HG02798 (cell line): ENCODE results near the gene TP63.

Experiments
- ATAC-seq: cut with Tn5 transposase; IDR thresholded peaks from one replicate; pipeline ENCODE4 v1.9.1; 2021; ENCODE audit warnings: mild to moderate bottlenecking; ENCODE audit not compliant: unreplicated experiment, poor library complexity

Gene TP63

DNA sequence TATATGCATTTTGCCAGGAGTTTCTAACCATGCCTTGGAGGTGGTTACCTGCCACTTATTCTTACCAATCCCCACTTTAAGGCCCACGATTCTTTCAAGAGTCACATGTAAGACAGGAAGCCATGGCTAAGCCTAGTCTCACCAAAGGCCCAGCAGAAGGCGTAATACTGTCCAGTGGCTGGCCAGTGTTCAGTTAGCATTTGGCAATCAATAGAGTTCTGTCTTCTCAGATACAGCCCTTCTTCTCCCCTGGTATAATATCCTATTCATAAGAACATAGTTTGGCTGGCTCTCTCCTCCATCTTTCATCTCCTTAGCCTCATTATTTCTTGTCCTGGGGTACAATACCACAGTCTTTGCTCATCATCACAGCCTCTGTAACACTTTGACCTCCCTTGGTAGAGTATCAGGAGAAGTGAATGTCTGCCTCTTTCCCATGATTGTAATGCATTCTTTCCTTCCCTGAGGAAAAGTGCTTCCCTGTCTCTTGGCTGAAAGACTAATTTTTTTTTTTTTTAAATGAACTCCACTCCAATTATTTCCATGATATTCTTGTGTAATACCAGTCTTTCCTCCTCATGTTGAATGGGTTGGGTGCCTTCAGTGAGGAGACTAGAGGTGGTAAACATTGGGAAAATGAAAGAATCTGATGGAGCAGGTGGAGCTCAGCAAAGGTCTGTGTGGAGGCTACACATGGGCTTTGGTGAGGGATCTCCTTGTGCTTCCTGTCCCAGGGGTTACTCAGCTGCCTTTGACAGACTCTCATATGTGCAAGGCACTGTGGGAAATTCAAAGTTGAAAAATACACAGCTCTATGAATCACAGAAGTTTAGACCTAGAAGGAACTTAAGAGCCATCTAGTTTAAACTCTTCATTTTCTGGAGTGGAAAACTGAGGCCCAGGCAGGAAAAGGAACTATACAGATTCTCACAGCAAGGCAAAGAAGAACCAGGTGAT, 271.3 kb downstream of the TP63 start:
- ATAC-seq = no peak

GRCh38 chr3:189903562-189904250, 272.5 kb downstream of the TP63 start:
- ATAC-seq = no peak

DNA sequence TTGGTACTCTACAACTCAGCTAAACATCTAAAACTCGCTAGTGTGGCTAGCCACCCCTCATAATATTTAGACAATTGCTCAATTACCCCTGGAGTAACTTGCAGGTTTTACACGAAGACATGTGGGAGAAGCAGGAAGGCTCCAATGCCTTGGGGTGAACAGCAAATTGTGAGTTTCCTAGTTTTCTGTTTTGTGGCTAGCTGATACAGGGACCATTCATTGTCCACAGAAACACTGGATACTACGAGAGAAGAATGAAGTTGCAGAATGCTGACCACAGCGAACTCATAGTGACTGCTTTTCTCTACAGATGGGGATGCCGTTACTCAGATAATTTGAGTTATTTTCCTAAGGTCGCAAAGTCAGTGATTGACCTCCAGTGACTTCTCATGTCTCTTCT, 276.6 kb downstream of the TP63 start:
- ATAC-seq = no peak

- ATAC-seq = no peak
Measured at GRCh38 chr3:189908646-189909045, 277.5 kb downstream of the TP63 start.

- ATAC-seq = no peak
Measured at GRCh38 chr3:189909139-189909538, 277.9 kb downstream of the TP63 start.

DNA sequence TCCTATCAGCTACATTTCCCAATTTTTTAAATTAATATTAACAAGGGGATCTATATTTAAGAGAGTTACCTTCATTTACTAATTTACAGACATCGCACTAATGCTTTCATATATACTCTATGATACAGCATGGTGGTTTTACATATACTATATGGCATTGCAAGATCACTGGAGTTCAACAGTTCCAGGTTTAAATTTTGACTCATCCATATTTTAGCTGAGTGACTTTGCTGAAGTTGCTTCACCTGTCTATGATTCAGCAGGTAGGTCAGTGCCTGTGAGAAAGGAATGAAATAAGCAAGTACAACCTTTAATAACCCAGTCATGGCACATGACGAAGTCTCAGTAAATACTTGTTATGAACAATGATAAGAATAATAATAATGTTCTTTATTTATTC, 278.4 kb downstream of the TP63 start:
- ATAC-seq = no peak

GRCh38 chr3:189911001-189911400, 279.8 kb downstream of the TP63 start:
- no peak for ATAC-seq

GRCh38 chr3:189914799-189915198, 283.6 kb downstream of the TP63 start:
- ATAC-seq = no peak

DNA sequence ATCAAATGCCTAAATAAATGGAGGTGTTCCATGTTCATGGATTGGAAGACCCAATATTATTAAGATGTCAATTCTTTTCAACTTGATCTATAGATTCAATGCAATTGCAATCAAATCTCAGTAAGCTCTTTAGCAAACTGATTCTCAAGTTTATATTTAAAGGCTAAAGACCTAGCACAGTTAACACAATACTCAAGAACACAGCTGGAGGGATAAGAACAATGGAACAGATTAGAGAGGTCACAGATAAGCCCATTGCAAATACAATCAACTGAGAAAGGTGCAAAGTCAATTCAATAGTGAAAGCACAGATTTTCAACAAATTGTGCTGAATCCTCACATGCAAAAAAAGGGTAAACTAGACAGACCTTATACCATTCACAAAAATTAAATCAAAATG, 290.6 kb downstream of the TP63 start:
- no peak for ATAC-seq

DNA sequence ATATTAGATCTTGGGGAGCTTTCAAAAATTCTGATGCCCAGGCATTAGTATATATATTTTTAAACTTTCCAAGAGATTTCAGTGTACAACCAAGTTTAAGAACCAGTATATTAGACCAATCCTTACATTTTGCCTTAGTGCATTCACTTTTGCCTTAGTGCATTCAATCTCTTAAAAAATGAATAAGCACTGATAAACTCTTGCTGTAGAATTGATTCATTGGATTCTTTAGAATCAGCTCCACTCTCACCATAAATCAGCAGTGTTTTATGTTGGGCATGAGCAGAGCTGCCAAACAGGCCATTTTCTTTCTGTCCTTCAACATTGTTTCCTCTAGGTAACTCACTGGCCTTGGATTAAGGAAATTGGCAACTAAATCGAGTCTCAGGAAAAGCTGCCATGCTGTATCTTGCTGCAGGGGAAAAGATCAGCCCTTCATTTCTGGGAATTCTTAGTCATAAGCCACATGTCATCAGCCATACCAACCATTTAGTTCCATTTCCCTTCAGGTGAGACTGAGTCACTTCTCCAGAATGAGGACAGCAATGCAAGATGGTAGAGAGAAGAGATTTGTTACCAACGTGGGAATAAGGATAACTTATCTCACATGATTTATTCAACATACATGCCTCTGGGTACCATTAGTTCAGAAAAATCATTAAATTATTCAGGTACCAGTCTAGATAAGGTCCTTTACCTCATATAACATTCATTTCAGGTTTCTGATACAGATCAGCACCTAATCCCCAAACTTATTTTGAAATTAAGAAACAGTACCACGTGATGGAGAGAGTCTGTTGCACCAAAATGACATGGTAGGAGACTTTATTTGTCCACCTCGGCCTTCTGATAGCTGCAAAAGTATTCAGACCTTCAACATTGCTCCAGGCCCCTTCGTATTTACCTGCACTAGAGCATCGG, 297.0 kb downstream of the TP63 start:
- no peak for ATAC-seq

DNA sequence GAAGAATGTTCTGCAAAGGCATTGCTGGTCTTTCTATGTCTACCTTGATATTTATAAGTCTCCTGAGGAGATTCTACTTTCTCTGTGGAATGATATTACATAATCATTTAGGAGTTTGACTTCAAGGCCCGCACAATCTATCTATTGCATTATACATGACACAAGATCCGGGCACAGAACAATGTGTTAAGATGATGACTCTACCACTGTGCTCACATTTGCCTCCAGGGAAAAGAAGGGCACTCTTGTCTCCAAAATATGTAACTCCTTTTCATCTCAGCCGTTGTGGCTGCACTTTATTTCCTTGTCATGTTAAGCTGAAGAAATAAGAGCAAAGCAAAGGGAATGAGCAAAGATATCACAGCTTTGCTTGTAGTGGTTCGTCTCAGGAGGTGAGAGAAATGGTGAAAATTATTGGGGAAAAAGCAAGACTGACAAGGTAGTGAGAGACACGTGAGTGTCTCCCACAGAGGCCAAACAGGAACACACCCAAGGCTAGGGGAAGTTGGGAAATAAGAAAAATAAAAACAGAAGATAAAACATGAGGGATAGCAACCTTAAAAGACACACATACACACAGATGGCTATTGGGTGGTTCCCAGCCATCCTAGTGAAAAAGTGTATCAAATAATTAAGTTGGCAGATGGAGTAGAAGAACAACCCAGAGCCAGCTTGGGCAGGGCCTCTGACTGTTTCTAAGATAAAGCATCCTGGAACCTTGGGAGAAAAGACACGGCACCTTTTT, 305.2 kb downstream of the TP63 start:
- no peak for ATAC-seq

- ATAC-seq = no peak
Measured at GRCh38 chr3:189937302-189938127, 306.3 kb downstream of the TP63 start.

GRCh38 chr3:189941125-189941524, 309.9 kb downstream of the TP63 start:
- ATAC-seq = no peak

DNA sequence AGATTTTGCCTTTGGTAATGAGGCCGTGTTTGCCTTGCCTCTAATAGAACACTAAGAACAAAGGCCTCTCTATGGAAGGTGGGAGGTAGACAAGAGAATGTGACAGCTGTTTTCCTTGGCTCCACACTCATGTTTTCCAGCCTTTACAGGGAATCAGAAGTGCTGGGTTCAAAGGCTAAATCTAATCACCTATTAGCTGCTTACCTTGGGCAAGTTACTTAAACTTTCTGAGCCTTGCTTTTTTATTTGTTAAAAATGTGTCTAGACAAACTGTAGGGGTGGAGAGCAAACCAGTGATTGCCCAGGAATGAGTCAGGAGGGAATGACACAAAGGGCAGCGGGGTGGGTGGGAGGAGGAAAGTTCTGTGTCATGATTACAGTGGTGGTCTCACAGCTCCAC, 310.5 kb downstream of the TP63 start:
- no peak for ATAC-seq

DNA sequence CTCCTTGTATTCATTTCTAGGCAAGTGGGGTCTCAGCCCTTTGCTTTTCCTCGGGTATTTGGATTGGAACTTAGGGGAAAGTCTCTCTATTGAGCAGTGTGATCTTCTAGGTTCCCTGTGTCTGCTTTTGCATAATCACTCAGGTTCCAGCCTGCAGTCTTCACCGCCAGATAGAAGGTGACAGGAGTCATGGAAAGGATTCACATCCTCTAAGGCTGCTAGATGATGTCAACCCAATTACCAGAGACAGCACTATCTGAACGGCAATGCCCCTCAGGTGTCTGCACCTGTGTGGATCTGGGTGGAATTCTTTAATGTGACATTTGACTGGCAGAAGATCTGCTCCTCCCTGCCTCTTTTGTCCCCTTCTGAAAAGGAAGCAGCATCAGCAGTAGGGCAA, 311.8 kb downstream of the TP63 start:
- no peak for ATAC-seq

DNA sequence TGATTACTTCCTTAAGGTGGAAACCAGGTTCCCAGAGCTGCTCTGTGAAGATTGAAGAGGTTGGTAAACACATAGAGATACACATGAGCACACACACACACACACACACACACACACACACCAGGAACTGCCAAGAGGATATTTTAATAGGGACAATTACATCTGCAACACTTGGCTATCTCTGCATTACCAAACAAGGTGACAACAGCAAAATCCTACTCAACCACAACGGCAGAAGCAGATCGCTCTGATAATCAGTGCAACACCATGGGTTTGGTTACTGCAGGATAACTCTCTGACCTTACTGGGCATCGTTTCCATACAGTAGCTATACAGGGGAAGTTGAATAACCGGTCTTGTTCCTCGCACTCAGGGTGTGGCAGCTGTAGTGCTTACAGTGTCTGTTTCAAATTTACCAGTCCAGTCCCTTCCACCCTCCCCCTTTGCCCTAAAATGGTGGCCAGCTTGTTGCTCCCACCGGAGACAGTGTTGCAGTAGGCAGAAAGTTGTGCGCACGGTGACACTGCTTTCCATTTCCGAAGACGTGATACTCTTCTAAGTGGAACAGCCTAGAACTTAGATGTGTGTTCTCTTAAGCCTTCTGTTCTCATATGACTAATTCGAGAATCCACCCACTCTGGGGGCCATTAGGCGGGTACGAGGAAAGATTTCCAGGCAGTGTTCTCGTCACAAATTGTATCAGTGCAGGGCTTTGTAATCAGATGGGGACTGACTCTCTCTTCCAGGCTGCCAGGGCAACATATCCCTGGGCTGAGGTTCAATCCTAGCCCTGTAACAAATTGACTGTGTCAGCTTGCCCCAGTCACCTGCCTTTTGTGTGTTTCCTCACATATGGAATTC, 313.3 kb downstream of the TP63 start:
- ATAC-seq = no peak

DNA sequence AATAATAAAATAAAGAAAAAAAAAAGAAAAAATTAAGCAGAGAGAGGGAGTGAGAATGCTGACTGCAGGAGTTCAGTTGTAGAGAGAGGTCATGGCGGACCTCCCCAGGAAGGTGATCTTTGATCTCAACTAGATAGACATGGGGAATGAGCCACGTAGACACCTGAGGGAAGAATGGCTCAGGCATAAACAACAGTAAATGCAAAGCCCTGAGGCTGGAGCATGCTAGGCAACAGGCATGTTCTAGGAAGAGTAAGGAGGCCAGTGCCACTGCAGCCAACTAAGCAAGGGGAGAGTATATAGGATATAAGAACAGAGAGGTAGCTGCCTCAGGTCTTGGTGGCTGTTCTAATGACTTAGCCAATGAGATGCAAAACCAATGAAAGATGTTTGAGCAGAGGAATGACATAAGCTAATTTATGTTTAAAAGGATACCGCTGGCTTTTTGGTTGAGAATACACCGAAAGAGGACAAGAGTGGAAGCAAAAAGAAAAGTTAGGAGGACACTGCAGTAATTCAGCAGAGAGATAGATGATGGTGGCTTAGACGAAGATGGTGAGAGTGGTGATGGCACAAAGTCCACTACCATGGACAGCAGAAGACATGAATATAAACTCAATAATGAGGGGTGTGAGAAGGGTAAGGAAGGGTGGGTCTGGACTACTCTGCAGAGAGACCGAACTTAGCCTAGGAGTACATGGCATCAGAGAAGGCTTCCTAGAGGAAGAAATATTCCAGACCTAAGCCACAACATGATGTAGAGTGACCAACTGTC, 314.9 kb downstream of the TP63 start:
- no peak for ATAC-seq
